Measurements from ENCODE around the gene MAPK8IP3.

GRCh38 chr16:1777375-1778199, 71.6 kb downstream of the MAPK8IP3 start:
- TF ChIP-seq CTCF (IDR thresholded peaks at IDR 0.05) (no peak), EZH2 (IDR thresholded peaks at IDR 0.05; ENCODE audit: borderline replicate concordance, insufficient read depth, low read depth, low read length, poor library complexity, severe bottlenecking) (no peak)
